IMR-90 (cell line): Measurements from ENCODE around the gene PGLYRP3. TPM values are rescaled to one million over a fixed set of nuclear protein-coding genes. Genes with fewer than 3 reads are reported as not detected.

Experiments used
- ATAC-seq: fragments of 200-7000 bp; cut with Tn5 transposase; 2 replicates; pipeline ENCODE4 v1.9.1; 2020; ENCODE audit warnings: low read depth, mild to moderate bottlenecking, moderate library complexity
- BruUV-seq: library from RNA; stranded (reverse); fragments of 400-500 nt; replicated peaks from 2 replicates; lab custom pipeline; 2021; lab: Mats Ljungman, UMichigan
- CTCF ChIA-PET: fragments of 300-600 bp; formaldehyde crosslinking; extraction: SDS; loops from one replicate; lab custom pipeline; 2021; ENCODE audit warnings: antibody characterized with exemption; lab: Yijun Ruan, JAX
- POLR2A ChIA-PET: fragments of 300-600 bp; sonication (Branson Sonifier 250); formaldehyde crosslinking; loops from one replicate; lab custom pipeline; 2022; ENCODE audit warnings: antibody characterized with exemption; ENCODE audit not compliant: unreplicated experiment; lab: Charles Lee
- DNase-seq: peaks from one replicate; pipeline ENCODE4 v3.0.0; 2013
- H2AFZ ChIP-seq: replicated peaks from 2 replicates; pipeline ENCODE3; 2013; ENCODE audit warnings: low read length, mild to moderate bottlenecking; ENCODE audit not compliant: poor library complexity
- H2AK5ac ChIP-seq: 2 replicates; pipeline ENCODE4 v1.6.1; 2013; ENCODE audit warnings: low read depth, low read length, inconsistent platforms
- H2AK9ac ChIP-seq: replicated peaks from 2 replicates; pipeline ENCODE3; 2013; ENCODE audit warnings: mild to moderate bottlenecking, low read depth, low read length, moderate library complexity; ENCODE audit not compliant: poor library complexity
- H2BK120ac ChIP-seq: 2 replicates; pipeline ENCODE4 v1.6.1; 2013; ENCODE audit warnings: low read depth, low read length, inconsistent platforms
- H2BK15ac ChIP-seq: 3 replicates; pipeline ENCODE4 v1.6.1; 2013; ENCODE audit warnings: low read depth, low read length, inconsistent platforms
- H2BK20ac ChIP-seq: 2 replicates; pipeline ENCODE4 v1.6.1; 2013; ENCODE audit warnings: low read depth, mild to moderate bottlenecking, inconsistent platforms, low read length, moderate library complexity
- H2BK5ac ChIP-seq: 2 replicates; pipeline ENCODE4 v1.6.1; 2013; ENCODE audit warnings: mild to moderate bottlenecking, low read depth, low read length, inconsistent platforms; ENCODE audit not compliant: poor library complexity, severe bottlenecking
- H3K14ac ChIP-seq: replicated peaks from 2 replicates; pipeline ENCODE4 v1.6.1; 2013; ENCODE audit warnings: low read depth, low read length, inconsistent platforms
- H3K18ac ChIP-seq: 2 replicates; pipeline ENCODE4 v1.6.1; 2013; ENCODE audit warnings: low read depth, low read length, control low read depth
- H3K23ac ChIP-seq: 2 replicates; pipeline ENCODE4 v1.6.1; 2013; ENCODE audit warnings: low read depth, low read length, inconsistent platforms
- H3K27ac ChIP-seq: 2 replicates; pipeline ENCODE4 v1.5.1; 2013; ENCODE audit warnings: mild to moderate bottlenecking, control low read depth, low read length; ENCODE audit not compliant: insufficient read depth
- H3K27me3 ChIP-seq: 2 replicates; pipeline ENCODE4 v1.6.1; 2013; ENCODE audit warnings: low read length; ENCODE audit not compliant: control insufficient read depth, insufficient read depth
- H3K36me3 ChIP-seq: 2 replicates; pipeline ENCODE4 v1.6.1; 2013; ENCODE audit warnings: low read length, mixed read lengths; ENCODE audit not compliant: control insufficient read depth, insufficient read depth
- H3K4ac ChIP-seq: 2 replicates; pipeline ENCODE4 v1.6.1; 2013; ENCODE audit warnings: low read depth, low read length, inconsistent platforms
- H3K4me1 ChIP-seq: 2 replicates; pipeline ENCODE4 v1.6.1; 2013; ENCODE audit warnings: low read length, mixed read lengths; ENCODE audit not compliant: control insufficient read depth, insufficient read depth
- H3K4me2 ChIP-seq: 2 replicates; pipeline ENCODE4 v1.6.1; 2013; ENCODE audit warnings: low read depth, mild to moderate bottlenecking, control low read depth, low read length, moderate library complexity
- H3K4me3 ChIP-seq: 2 replicates; pipeline ENCODE4 v1.5.1; 2013; ENCODE audit warnings: low read depth, mild to moderate bottlenecking, control low read depth, low read length, moderate library complexity; ENCODE audit not compliant: insufficient read depth
- H3K56ac ChIP-seq: 2 replicates; pipeline ENCODE4 v1.6.1; 2013; ENCODE audit warnings: low read length, inconsistent platforms; ENCODE audit not compliant: insufficient read depth; ENCODE audit errors: extremely low read depth
- H3K79me1 ChIP-seq, 2 experiments: 2 replicates each; pipeline ENCODE4 v1.6.1; 2013; ENCODE audit warnings: low read length in 2 of 2, inconsistent platforms in 1 of 2, low read depth in 1 of 2
- H3K9ac ChIP-seq: 2 replicates; pipeline ENCODE4 v1.6.1; 2013; ENCODE audit warnings: low read depth, low read length, control low read depth
- H3K9me1 ChIP-seq: 2 replicates; pipeline ENCODE4 v1.6.1; 2013; ENCODE audit warnings: low read length, inconsistent platforms; ENCODE audit not compliant: insufficient read depth
- H3K9me3 ChIP-seq: 2 replicates; pipeline ENCODE4 v1.6.1; 2013; ENCODE audit warnings: low read length; ENCODE audit not compliant: control insufficient read depth, insufficient read depth
- H4K20me1 ChIP-seq: 2 replicates; pipeline ENCODE4 v1.6.1; 2013; ENCODE audit warnings: low read length, inconsistent platforms; ENCODE audit not compliant: insufficient read depth
- H4K5ac ChIP-seq: 2 replicates; pipeline ENCODE4 v1.6.1; 2013; ENCODE audit warnings: mild to moderate bottlenecking, low read depth, low read length, control low read depth
- H4K8ac ChIP-seq, 2 experiments: 2 replicates each; pipeline ENCODE4 v1.6.1; 2013; ENCODE audit warnings: low read depth in 2 of 2, low read length in 2 of 2, control low read depth in 1 of 2, inconsistent platforms in 1 of 2
- H4K91ac ChIP-seq: 2 replicates; pipeline ENCODE4 v1.6.1; 2013; ENCODE audit warnings: low read depth, low read length, inconsistent platforms; ENCODE audit not compliant: insufficient read depth
- FOS ChIP-seq: fragments of 150-350 bp; IDR thresholded peaks from 2 replicates; pipeline ENCODE4 v1.6.1; 2016; ENCODE audit warnings: low read depth, low read length
- POLR2A ChIP-seq: IDR thresholded peaks from 2 replicates; pipeline ENCODE4 v1.6.1; 2012; ENCODE audit warnings: mild to moderate bottlenecking, low read depth, low read length
- SMC3 ChIP-seq: fragments of 150-350 bp; IDR thresholded peaks from 2 replicates; pipeline ENCODE4 v1.6.1; 2016; ENCODE audit warnings: low read depth, mild to moderate bottlenecking, antibody characterized with exemption, low read length, moderate library complexity
- WGBS, 2 experiments: methylation state at CpG; one replicate each; pipeline versions ENCODE4 v1.1.5 to v1.1.7; 2013; ENCODE audit warnings: missing lambda C conversion rate in 2 of 2; ENCODE audit not compliant: insufficient read length in 1 of 2; ENCODE audit errors: extremely low coverage in 2 of 2; 5-methylcytosine and 5-hydroxymethylcytosine counted together
- dilution Hi-C: fragments of 300-500 bp; cut with HindIII; formaldehyde crosslinking; loops from one replicate; pipeline ENCODE4 v1.14.3; 2018; ENCODE audit warnings: low sequenced_read_pairs; ENCODE audit not compliant: unreplicated experiment
- in situ Hi-C: fragments of 300-500 bp; cut with MboI; formaldehyde crosslinking; loops from 3 replicates; pipeline ENCODE4 v1.14.3; 2019; ENCODE audit warnings: low sequenced_read_pairs, inconsistent platforms, mixed read lengths
- intact Hi-C: fragments of 100-400 bp; cut with micrococcal nuclease; formaldehyde crosslinking; loops from 2 replicates; pipeline ENCODE4 v1.10.0; 2022
- polyA plus RNA-seq, 3 experiments: library from polyadenylated mRNA; depleted of rRNA; stranded (reverse); fragments of >200 nt; gene quantifications; 2 replicates each; pipeline ENCODE4 v1.2.3, GENCODE V29; 2012; ENCODE audit warnings: low replicate concordance in 1 of 3
- total RNA-seq: library from RNA; depleted of rRNA; stranded (reverse); fragments of >200 nt; gene quantifications from 2 replicates; pipeline ENCODE4 v1.2.3, GENCODE V29; 2012
- TF ChIP-seq, protein P1 (sequence below): fragments of 150-350 bp; IDR thresholded peaks from 2 replicates; pipeline ENCODE4 v1.6.1; 2017; ENCODE audit warnings: mild to moderate bottlenecking, antibody characterized with exemption, low read length, low read depth
- TF ChIP-seq, protein P2 (sequence below): fragments of 150-350 bp; IDR thresholded peaks from 2 replicates; pipeline ENCODE4 v1.6.1; 2016; ENCODE audit warnings: low read depth, mild to moderate bottlenecking, low read length, moderate library complexity, borderline replicate concordance

The PGLYRP3 gene
- total and polyA plus RNA-seq, 2 of the 4 experiments (the other 2 are of a cell fraction) = not detected

DNA sequence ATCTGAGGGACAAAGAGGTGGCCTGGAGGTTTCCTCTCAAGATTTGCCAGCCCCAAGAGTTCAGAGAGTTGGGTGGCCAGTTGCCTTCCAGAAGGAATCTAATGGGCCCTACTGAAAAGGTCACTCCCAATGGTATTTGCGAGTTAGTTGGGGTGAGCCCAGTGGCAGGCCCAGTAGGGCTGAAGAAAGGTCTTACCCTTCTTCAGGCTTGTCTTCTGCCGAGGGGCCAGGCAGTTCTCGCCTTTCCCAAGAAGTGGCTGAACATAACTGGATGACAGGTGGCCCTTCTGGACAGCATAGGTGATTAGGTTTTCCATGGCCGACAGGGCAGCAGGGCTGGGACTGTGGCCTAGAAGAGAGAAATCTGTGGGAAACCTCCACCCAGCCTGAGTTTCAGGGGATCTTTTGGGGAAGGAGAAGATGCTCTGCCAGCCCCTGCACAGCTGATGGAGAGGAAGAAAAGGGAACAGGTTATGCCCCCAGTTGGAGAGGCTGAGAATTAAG, 28.7 kb upstream of the PGLYRP3 start (continued):
- TF ChIP-seq, protein P1, sequence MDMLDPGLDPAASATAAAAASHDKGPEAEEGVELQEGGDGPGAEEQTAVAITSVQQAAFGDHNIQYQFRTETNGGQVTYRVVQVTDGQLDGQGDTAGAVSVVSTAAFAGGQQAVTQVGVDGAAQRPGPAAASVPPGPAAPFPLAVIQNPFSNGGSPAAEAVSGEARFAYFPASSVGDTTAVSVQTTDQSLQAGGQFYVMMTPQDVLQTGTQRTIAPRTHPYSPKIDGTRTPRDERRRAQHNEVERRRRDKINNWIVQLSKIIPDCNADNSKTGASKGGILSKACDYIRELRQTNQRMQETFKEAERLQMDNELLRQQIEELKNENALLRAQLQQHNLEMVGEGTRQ = no peak
- TF ChIP-seq FOS (no peak), SMC3 (no peak)

DNA sequence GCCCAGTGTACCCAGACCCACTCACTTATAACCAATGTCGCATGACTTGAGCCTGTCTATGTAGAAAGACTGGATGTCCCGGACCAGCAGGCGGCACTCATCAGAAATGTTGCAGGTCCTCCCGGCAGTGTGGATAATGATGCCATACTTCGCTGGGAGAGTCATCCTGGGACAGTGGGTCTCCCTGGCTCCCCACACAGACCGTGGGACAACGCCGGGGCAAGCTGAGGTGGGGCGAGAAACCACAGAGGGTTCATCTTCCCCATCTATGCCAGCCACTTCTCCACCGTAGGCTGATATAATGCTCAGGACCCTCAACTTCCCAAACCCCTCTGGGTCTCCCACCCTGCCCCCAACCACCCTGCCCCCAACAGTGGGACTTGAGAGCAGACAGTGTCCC, 27.6 kb upstream of the PGLYRP3 start:
- H3K9me3 ChIP-seq = no peaks in the 10 kb centered on the region
- no peak overlapping the region for H3K14ac ChIP-seq
- H3K27me3 ChIP-seq = peaks cover 4% of the 10 kb centered on the region
- no peak overlapping the region for H4K8ac ChIP-seq
- ChIA-PET CTCF (no interaction called here), POLR2A (no interaction called here)
- TF ChIP-seq POLR2A = no peak
- TF ChIP-seq, protein P2, sequence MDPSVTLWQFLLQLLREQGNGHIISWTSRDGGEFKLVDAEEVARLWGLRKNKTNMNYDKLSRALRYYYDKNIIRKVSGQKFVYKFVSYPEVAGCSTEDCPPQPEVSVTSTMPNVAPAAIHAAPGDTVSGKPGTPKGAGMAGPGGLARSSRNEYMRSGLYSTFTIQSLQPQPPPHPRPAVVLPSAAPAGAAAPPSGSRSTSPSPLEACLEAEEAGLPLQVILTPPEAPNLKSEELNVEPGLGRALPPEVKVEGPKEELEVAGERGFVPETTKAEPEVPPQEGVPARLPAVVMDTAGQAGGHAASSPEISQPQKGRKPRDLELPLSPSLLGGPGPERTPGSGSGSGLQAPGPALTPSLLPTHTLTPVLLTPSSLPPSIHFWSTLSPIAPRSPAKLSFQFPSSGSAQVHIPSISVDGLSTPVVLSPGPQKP = no peak
- no peaks in the 10 kb centered on the region for H3K36me3 ChIP-seq
- no TSS peak for BruUV-seq
- H3K4me3 ChIP-seq = no peak overlapping the region
- dilution Hi-C loops = no loop called here
- DNase-seq (no peak), ATAC-seq (no peak)
- H3K4ac ChIP-seq = no peak overlapping the region
- no peak overlapping the region for H2AFZ ChIP-seq
- H2AK9ac ChIP-seq = no peak overlapping the region
- no peaks in the 10 kb centered on the region for H3K79me1 ChIP-seq
- WGBS, 2 experiments = 72% methylated on average over 8 of the region's 10 CpGs; no CpG with 5 or more reads in 1 of the 2 experiments
- H3K23ac ChIP-seq = no peak overlapping the region
- intact Hi-C loops = no loop called here
- H2BK120ac ChIP-seq = no peak overlapping the region
- no peak overlapping the region for H4K91ac ChIP-seq
- no peak overlapping the region for H3K27ac ChIP-seq
- H3K9ac ChIP-seq = no peak overlapping the region
- in situ Hi-C loops = no loop called here
- H2BK20ac ChIP-seq = no peak overlapping the region
- H2BK15ac ChIP-seq = no peak overlapping the region
- H4K20me1 ChIP-seq = no peaks in the 10 kb centered on the region
- no peak overlapping the region for H3K18ac ChIP-seq
- no peaks in the 10 kb centered on the region for H3K4me1 ChIP-seq
- H2AK5ac ChIP-seq = no peak overlapping the region
- H3K56ac ChIP-seq = no peak overlapping the region
- H3K4me2 ChIP-seq = no peak overlapping the region
- H3K9me1 ChIP-seq = no peaks in the 10 kb centered on the region
- H2BK5ac ChIP-seq = no peak overlapping the region
- H4K5ac ChIP-seq = no peak overlapping the region
